Neural progenitor cell (in vitro differentiated cells): ENCODE measurements around the gene CACNA1C. TPM values are rescaled to one million over a fixed set of nuclear protein-coding genes. Genes with fewer than 3 reads are reported as not detected.

Experiments
- DNase-seq: peaks from one replicate; pipeline ENCODE4 v3.0.0-alpha.2; 2016; ENCODE audit warnings: low spot score
- H2AFZ ChIP-seq: fragments of 200-600 bp; sonication (generic); replicated peaks from 2 replicates; pipeline ENCODE4 v1.6.1; 2016; ENCODE audit warnings: antibody characterized with exemption
- H3F3A ChIP-seq: fragments of 200-600 bp; sonication (generic); 2 replicates; pipeline ENCODE4 v1.6.1; 2016; ENCODE audit warnings: antibody characterized with exemption, low read depth
- H3K27ac ChIP-seq: fragments of 200-600 bp; sonication (generic); 2 replicates; pipeline ENCODE4 v1.5.1; 2016; ENCODE audit warnings: mild to moderate bottlenecking
- H3K27me3 ChIP-seq: fragments of 200-600 bp; sonication (generic); 2 replicates; pipeline ENCODE4 v1.6.1; 2016; ENCODE audit warnings: mild to moderate bottlenecking, moderate library complexity
- H3K36me3 ChIP-seq: fragments of 200-600 bp; sonication (generic); 2 replicates; pipeline ENCODE4 v1.5.1; 2016
- H3K4me1 ChIP-seq: fragments of 200-600 bp; sonication (generic); 2 replicates; pipeline ENCODE4 v1.6.1; 2016; ENCODE audit warnings: mixed run types
- H3K4me2 ChIP-seq: fragments of 200-600 bp; sonication (generic); 2 replicates; pipeline ENCODE4 v1.6.1; 2016
- H3K4me3 ChIP-seq: fragments of 200-600 bp; sonication (generic); 2 replicates; pipeline ENCODE4 v1.5.1; 2016
- H3K79me2 ChIP-seq: fragments of 200-600 bp; sonication (generic); 2 replicates; pipeline ENCODE4 v1.6.1; 2016; ENCODE audit warnings: low read depth
- H3K9ac ChIP-seq: fragments of 200-600 bp; sonication (generic); 2 replicates; pipeline ENCODE4 v1.6.1; 2016
- H3K9me3 ChIP-seq: fragments of 200-600 bp; sonication (generic); 2 replicates; pipeline ENCODE4 v1.5.1; 2016; ENCODE audit warnings: low read depth
- H4K20me1 ChIP-seq: fragments of 200-600 bp; sonication (generic); 2 replicates; pipeline ENCODE4 v1.6.1; 2016; ENCODE audit warnings: low read depth
- H3K27ac Mint-ChIP-seq: 3 replicates; pipeline ENCODE4 v1.8.0; 2021; ENCODE audit warnings: mixed read lengths
- H3K27me3 Mint-ChIP-seq: 2 replicates; pipeline ENCODE4 v1.8.0; 2022; ENCODE audit warnings: low read depth, mild to moderate bottlenecking, inconsistent platforms, moderate library complexity, mixed read lengths; ENCODE audit not compliant: insufficient read depth
- H3K36me3 Mint-ChIP-seq: 3 replicates; pipeline ENCODE4 v1.8.0; 2021; ENCODE audit warnings: mixed read lengths
- H3K4me1 Mint-ChIP-seq: 3 replicates; pipeline ENCODE4 v1.8.0; 2021; ENCODE audit warnings: mixed read lengths
- H3K4me3 Mint-ChIP-seq: 3 replicates; pipeline ENCODE4 v1.8.0; 2021; ENCODE audit warnings: mild to moderate bottlenecking, moderate library complexity, mixed read lengths
- H3K9me3 Mint-ChIP-seq: 3 replicates; pipeline ENCODE4 v1.8.0; 2020; ENCODE audit warnings: mixed read lengths
- CTCF ChIP-seq: fragments of 200-600 bp; sonication (generic); IDR thresholded peaks from 2 replicates; pipeline ENCODE4 v1.5.1; 2017; ENCODE audit warnings: antibody characterized with exemption, mild to moderate bottlenecking
- EZH2 ChIP-seq: fragments of 200-600 bp; sonication (generic); IDR thresholded peaks from 2 replicates; pipeline ENCODE4 v1.6.1; 2017; ENCODE audit warnings: antibody characterized with exemption, mild to moderate bottlenecking, moderate library complexity
- EZH2phosphoT487 ChIP-seq: fragments of 200-600 bp; sonication (generic); IDR thresholded peaks from 2 replicates; pipeline ENCODE4 v1.6.1; 2017; ENCODE audit warnings: antibody characterized with exemption
- total RNA-seq: library from RNA; depleted of rRNA; stranded (reverse); fragments of >200 nt; gene quantifications from 2 replicates; pipeline ENCODE4 v1.2.3, GENCODE V29; 2015; ENCODE audit warnings: low replicate concordance

Gene CACNA1C
- total RNA-seq, 1 donor from 2014 or later: 2.7 TPM

GRCh38 chr12:2529807-2530206 is 477.0 kb downstream of the CACNA1C start:
- no peaks in the 10 kb centered on the region for H3K36me3 ChIP-seq
- no peaks in the 10 kb centered on the region for H3F3A ChIP-seq
- TF ChIP-seq EZH2: no peak
- no peak for TF ChIP-seq CTCF
- TF ChIP-seq EZH2phosphoT487: no peak
- no peak overlapping the region for H3K27ac ChIP-seq
- Mint-ChIP-seq H3K4me3 (no peak overlapping the region), H3K9me3 (no peaks in the 10 kb centered on the region), H3K36me3 (no peaks in the 10 kb centered on the region), H3K27ac (no peak overlapping the region), H3K4me1 (peaks cover 66% of the 10 kb centered on the region), H3K27me3 (peaks cover 3% of the 10 kb centered on the region)
- no peak overlapping the region for H3K4me2 ChIP-seq
- no peaks in the 10 kb centered on the region for H4K20me1 ChIP-seq
- DNase-seq: no peak
- H3K4me3 ChIP-seq: no peak overlapping the region
- no peak overlapping the region for H2AFZ ChIP-seq
- H3K27me3 ChIP-seq: no peaks in the 10 kb centered on the region
- H3K9me3 ChIP-seq: no peaks in the 10 kb centered on the region
- no peaks in the 10 kb centered on the region for H3K79me2 ChIP-seq
- H3K4me1 ChIP-seq: peaks cover 21% of the 10 kb centered on the region
- H3K9ac ChIP-seq: no peak overlapping the region

GRCh38 chr12:2531371-2531770 is 478.6 kb downstream of the CACNA1C start:
- no peaks in the 10 kb centered on the region for H3K27me3 Mint-ChIP-seq
- H3K4me1 ChIP-seq: peaks cover 21% of the 10 kb centered on the region
- H2AFZ ChIP-seq: no peak overlapping the region
- H3K36me3 ChIP-seq: no peaks in the 10 kb centered on the region
- no peaks in the 10 kb centered on the region for H4K20me1 ChIP-seq
- H3K4me3 ChIP-seq: no peak overlapping the region
- H3K9me3 ChIP-seq: no peaks in the 10 kb centered on the region
- TF ChIP-seq EZH2phosphoT487 (no peak), EZH2 (no peak), CTCF (no peak)
- peak overlapping the region; percentile 47 for H3K27ac Mint-ChIP-seq
- DNase-seq: peak; percentile 21
- no peaks in the 10 kb centered on the region for H3K27me3 ChIP-seq
- H3K9ac ChIP-seq: no peak overlapping the region
- no peak overlapping the region for H3K4me3 Mint-ChIP-seq
- H3K4me1 Mint-ChIP-seq: peaks cover 71% of the 10 kb centered on the region
- H3K27ac ChIP-seq: no peak overlapping the region
- no peaks in the 10 kb centered on the region for H3K36me3 Mint-ChIP-seq
- no peaks in the 10 kb centered on the region for H3F3A ChIP-seq
- H3K79me2 ChIP-seq: no peaks in the 10 kb centered on the region
- no peaks in the 10 kb centered on the region for H3K9me3 Mint-ChIP-seq
- peak overlapping the region; percentile 6 for H3K4me2 ChIP-seq

GRCh38 chr12:2533036-2533435 is 480.2 kb downstream of the CACNA1C start:
- peaks cover 72% of the 10 kb centered on the region for H3K4me1 Mint-ChIP-seq
- DNase-seq: no peak
- H3K27me3 Mint-ChIP-seq: no peaks in the 10 kb centered on the region
- no peaks in the 10 kb centered on the region for H3K36me3 ChIP-seq
- H3F3A ChIP-seq: no peaks in the 10 kb centered on the region
- no peaks in the 10 kb centered on the region for H3K9me3 Mint-ChIP-seq
- H3K79me2 ChIP-seq: no peaks in the 10 kb centered on the region
- no peak overlapping the region for H3K4me2 ChIP-seq
- peaks cover 12% of the 10 kb centered on the region for H3K4me1 ChIP-seq
- H2AFZ ChIP-seq: no peak overlapping the region
- H3K9me3 ChIP-seq: no peaks in the 10 kb centered on the region
- H3K4me3 ChIP-seq: no peak overlapping the region
- no peak overlapping the region for H3K9ac ChIP-seq
- H3K36me3 Mint-ChIP-seq: no peaks in the 10 kb centered on the region
- H3K27ac Mint-ChIP-seq: no peak overlapping the region
- no peak overlapping the region for H3K4me3 Mint-ChIP-seq
- H4K20me1 ChIP-seq: no peaks in the 10 kb centered on the region
- TF ChIP-seq CTCF (no peak), EZH2phosphoT487 (no peak), EZH2 (no peak)
- H3K27ac ChIP-seq: no peak overlapping the region
- H3K27me3 ChIP-seq: no peaks in the 10 kb centered on the region
